GM18499 (cell line): Measurements from ENCODE around the gene UVRAG.
"Not testable (repeated sequence)": the region's sequence is repeated elsewhere in the genome, so short reads cannot be mapped to it uniquely, and the experiment has no call there.

Experiments used
- ATAC-seq: cut with Tn5 transposase; IDR thresholded peaks from one replicate; pipeline ENCODE4 v1.9.1; 2021; ENCODE audit warnings: moderate number of reproducible peaks; ENCODE audit not compliant: insufficient read depth, unreplicated experiment

Gene UVRAG

DNA sequence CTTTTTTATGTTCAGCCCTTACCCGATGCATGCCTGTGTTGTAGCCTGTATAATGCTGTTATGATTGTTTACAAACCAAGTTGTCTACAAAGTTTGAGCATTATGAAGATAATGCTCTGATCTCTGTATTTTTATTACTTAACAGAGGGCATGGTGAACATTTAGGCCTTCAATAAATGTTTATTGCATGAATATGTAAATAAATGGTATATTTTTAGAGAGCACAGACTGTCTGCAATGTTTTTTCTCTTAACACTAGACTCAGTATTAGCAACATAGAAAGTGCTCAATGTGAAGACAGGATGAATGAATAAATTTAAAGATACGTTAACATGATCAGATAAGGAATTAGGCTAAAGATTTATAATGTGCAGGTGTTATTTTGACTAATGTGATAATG, 130.9 kb downstream of the UVRAG start:
- ATAC-seq: no peak

GRCh38 chr11:75946531-75947530, 131.8 kb downstream of the UVRAG start:
- ATAC-seq: no peak

DNA sequence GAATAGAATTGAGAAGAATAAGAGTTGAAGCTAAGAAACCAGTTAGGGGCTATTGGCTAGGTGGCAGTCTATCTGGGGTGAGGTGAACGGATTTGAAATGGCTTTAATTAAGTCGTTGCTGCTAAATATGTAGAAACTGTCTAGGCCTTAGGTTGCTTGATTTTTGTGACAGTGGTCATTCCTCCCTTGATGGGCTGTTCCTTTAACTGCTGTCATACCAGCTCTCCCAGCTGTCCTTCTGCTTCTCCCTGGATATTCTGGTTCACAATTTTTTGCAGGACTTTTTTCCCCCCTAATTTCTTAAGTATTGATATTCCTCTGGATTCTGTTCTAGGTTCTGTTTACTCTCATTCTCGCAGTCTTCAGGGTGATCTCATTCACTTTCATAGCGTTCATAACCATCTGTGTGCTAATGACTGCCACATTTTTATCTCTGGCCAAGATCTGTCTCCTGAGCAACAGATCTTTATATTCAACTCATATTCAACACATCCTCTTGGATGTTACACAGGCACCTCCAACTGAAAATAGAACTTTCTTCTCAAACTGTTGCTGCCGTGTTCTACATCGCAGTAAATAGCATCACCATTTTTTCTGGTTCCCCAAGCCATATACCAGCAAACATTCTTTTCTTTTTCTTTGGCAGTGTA, 134.1 kb downstream of the UVRAG start:
- no peak for ATAC-seq

DNA sequence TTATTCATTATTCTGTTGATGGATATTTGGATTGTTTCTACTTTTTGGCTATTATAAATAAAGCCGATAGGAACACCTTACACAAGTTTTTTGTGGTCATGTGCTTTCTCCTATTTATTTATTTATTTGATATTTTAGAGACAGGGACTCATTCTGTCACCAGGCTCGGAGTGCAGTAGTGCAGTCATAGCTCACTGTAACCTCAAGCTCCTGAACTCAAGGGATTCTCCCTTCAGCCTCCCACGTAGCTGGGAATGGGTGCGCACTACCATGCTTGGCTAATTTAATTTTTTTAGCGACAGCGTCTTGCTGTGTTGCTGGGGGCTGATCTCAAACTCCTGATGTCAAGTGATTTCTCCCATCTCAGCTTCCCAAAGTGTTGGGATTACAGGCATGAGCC, 135.1 kb downstream of the UVRAG start:
- ATAC-seq: no peak

GRCh38 chr11:75954039-75954438, 139.0 kb downstream of the UVRAG start:
- no peak for ATAC-seq

DNA sequence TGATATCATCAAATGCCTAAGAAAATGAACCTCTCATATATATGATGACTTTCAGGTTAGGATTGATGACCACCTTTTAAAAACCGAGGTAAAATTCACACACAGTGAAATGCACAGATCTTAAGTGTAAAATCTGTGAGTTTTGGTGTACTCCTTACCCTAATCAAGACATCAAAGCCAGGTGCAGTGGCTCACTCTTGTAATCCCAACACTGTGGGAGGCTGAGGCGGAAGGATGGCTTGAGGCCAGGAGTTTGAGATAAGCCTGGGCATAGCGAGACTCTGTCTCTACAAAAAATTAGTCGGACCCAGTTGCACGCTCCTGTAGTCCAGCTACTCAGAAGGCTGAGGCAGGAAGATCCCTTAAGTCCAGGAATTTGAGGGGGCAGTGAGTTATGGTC, 140.4 kb downstream of the UVRAG start:
- ATAC-seq: no peak

DNA sequence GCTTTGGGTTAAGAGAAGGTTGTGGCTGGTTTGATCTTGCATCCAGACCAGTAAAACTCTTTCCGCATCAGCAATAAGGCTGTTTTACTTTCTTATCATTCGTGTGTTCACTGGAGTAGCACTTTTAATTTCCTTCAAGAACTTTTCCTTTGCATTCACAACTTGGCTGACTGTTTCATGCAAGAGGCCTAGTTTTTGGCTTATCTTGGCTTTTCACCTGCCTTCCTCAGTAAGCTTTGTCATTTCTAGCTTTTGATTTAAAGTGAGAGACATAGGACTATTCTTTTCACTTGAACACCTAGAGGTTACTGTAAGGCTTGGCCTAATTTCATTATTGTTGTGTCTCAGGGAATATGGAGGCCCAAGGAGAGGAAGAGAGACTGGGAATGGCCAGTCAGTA, 144.5 kb downstream of the UVRAG start:
- ATAC-seq: no peak

DNA sequence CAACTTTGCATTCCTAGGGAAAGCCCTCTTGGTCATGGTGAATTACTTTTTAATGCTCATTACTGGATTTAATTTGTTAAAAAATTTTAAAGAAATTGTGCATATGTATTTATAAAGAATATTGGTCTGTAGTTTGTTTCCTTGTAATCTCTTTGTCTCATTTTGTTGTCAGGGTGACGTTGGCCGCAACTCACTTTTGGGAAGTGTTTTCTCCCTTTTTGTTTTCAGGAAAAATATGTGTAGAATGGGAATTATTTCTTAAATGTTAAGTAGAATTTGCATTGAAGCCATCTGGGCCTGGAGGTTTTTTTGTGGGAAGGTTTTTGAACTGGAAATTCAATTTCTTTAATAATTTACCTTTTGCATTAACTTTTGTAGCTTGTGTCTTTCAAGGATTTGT, 149.1 kb downstream of the UVRAG start:
- ATAC-seq: no peak

DNA sequence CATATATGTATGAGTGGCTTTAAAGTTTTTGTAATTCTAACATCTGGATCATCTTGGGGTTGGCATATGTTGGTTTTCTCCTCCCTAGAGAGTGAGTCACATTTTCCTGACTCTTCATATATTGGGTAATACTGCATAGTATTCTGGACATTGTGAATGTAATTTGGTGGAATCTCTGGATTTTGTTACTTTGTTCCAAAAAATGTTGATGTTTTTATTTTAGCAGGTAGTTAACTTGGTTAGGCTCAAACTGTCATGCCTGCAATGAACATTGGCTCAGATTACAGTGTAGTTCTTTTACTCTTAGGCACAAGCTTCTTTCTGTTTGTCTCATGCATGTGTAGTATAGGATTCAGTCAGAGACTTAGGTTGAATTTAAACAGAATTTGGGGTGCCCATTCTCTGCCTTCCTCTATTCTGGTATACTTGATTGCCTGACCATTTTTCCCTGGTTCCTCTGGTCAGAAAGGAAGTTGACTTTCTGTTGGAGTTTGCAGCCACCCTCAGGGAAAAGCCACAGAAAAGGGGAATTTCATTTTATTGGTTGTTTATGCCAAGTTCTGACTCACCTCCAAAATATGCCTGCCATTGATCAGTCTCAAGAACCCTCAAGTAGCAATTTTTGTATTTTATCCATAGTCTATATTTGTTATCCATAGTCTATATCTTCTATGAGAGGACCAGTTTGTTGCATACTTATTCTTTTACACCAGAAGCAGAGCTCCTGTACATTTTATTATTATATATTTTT, 151.7 kb downstream of the UVRAG start:
- no peak for ATAC-seq

DNA sequence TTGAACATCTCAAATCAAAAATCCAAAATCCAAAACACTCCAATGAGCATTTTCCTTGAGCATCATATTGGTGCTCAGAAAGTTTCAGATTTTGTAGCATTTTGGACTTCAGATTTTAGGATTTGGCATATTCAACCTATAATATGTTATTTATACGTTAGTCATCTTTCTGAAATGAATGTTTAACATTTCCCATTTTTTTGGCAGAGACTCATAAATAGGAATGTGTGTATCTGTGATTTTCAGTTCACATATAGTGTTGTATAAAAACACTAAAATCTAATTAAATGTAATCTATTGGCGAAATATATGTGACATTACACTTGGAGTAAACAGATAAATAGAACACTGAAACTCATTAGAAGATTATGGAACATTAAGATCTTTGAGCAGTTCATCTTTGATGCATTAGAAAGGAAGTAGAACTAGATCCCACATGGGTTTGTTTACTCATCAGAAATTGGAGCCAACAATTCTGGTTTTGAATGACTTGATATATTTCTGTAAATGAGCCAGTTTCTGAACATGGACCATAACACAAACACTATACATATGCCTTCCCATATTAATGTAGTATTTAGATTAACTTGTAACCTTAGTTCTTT, 153.1 kb downstream of the UVRAG start:
- ATAC-seq: no peak

GRCh38 chr11:75969626-75970308, 154.8 kb downstream of the UVRAG start:
- no peak for ATAC-seq

DNA sequence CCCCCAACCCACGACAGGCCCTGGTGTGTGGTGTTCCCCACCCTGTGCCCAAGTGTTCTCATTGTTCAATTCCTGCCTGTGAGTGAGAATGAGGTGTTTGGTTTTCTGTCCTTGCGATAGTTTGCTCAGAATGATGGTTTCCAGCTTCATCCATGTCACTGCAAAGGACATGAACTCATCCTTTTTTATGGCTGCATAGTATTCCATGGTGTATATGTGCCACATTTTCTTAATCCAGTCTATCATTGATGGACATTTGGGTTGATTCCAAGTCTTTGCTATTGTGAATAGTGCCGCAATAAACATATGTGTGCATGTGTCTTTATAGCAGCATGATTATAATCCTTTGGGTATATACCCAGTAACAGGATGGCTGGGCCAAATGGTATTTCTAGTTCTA, 158.7 kb downstream of the UVRAG start:
- not testable (repeated sequence) for ATAC-seq

DNA sequence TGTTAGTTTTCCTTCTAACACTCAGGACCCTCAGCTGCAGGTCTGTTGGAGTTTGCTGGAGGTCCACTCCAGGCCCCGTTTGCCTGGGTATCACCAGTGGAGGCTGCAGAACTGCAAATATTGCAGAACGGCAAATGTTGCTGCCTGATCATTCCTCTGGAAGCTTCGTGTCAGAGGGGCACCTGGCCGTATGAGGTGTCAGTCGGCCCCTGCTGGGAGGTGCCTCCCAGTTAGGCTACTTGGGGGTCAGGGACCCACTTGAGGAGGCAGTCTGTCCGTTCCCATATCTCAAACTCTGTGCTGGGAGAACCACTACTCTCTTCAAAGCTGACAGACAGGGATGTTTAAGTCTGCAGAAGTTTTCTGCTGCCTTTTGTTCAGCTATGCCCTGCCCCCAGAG, 164.1 kb downstream of the UVRAG start:
- ATAC-seq: not testable (repeated sequence)

GRCh38 chr11:75979479-75980027, 164.5 kb downstream of the UVRAG start:
- ATAC-seq: not testable (repeated sequence)

DNA sequence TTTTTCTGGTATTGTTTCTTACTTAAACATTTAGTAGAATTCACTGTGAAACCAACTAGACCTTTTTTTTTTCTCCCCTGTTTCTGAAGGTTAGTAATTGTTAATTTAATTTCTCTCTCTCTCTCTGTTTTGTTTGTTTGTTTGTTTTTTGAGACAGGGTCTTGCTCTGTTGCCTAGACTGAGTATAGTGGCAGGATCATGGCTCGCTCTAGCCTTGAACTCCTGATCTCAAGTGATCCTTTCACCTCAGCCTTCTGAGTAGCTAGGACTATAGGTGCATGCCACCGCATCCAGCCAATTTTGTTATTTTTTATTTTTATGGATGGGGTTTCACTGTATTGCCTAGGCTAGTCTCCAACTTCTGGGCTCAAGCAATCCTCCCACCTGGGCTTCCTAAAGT, 165.0 kb downstream of the UVRAG start:
- no peak for ATAC-seq

- ATAC-seq: no peak
These were observed 166.5 kb downstream of the UVRAG start for GRCh38 chr11:75981546-75981945.

DNA sequence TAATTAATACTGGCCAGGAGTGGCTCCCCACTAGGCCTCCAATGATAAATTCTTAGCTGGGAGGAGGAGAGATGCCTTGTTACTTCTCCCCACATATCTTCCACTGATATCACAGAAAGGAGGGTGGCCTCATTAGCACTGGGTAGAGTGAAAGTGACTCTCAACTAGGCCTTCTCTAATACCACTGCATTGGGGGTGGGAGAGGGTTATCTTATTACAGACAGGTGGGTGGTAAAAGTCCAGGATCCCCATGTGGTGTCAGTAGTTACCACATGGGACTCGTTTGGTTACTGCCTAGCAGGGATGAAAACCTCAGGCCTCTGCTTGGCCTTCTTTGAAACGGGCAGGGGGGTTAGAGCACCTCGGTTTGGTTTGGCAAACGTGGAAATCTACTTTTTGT, 167.3 kb downstream of the UVRAG start:
- ATAC-seq: no peak

DNA sequence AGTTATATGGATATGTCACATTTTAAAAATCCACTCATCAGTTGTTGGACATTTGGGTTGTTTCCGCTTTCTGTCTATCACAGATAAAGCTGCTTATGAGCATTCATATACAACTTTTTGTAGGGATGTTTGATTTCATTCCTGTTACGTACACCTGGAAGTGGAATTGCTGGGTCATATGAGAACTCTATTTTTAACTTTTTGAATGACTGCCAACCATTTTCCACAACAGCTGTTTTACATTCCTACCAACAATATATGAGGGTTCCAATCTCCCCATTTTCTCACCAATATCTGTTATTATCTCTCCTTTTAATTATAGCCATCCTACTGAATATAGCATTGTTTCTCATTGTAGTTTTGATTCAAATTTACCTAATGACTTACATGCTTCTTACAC, 172.0 kb downstream of the UVRAG start:
- no peak for ATAC-seq

DNA sequence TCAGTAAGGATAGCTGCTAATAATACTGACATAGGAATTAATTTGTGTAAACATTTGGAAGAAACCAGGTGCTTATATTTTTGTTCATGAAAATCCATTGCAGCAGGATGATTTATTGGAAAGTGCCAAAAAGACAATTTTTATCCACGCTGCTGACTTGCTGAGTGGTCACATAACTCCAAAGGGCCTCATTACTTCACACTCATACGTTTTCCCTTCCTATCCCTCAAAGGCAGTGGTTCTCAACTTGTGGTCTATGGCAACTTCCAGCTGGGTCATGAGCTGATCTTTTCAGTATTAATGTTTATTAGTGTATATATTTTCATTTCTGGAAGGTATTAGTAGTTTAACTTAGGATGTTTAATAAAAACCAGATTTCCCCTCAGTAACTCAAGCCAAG, 178.1 kb downstream of the UVRAG start:
- ATAC-seq: no peak

DNA sequence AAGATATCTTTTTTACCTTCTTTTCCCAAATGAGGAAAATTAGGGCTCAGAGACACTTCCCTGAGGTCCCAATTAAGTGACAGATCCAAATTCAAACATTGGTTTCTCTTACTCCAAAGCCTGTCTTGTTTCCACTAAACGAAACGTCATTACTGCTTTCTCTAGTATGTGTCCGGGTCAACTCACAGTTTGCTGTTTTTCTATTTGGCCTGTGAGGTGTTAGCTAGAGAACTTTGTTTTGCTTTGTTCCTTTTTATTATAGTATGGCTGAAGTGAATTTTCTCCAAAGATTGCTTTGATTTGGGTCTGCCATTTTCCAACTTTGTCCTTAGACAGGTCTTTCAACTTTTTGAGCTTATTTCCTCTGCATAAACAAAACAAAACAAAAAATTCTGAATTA, 179.6 kb downstream of the UVRAG start:
- no peak for ATAC-seq
